OCI-M2 (cell line): ENCODE measurements around the gene PDXDC1.
"Not testable (repeated sequence)": the region's sequence is repeated elsewhere in the genome, so short reads cannot be mapped to it uniquely, and the experiment has no call there.

Experiments used
- DNase-seq: peaks from one replicate; lab custom pipeline; 2025; ENCODE audit not compliant: unreplicated experiment; lab: John Stamatoyannopoulos, UW

Gene PDXDC1

GRCh38 chr16:15034266-15035162 is 59.7 kb downstream of the PDXDC1 start:
- no peak for DNase-seq

- no peak for DNase-seq
Measured at GRCh38 chr16:15035163-15035729, 60.4 kb downstream of the PDXDC1 start.

- DNase-seq = no peak
Measured at GRCh38 chr16:15037003-15037402, 62.2 kb downstream of the PDXDC1 start.

- DNase-seq = no peak
Measured at GRCh38 chr16:15037745-15038144, 62.9 kb downstream of the PDXDC1 start.

GRCh38 chr16:15038689-15039088 is 63.9 kb downstream of the PDXDC1 start:
- DNase-seq = no peak

- DNase-seq = no peak
Measured at GRCh38 chr16:15041271-15042004, 66.6 kb downstream of the PDXDC1 start.

- no peak for DNase-seq
Measured at GRCh38 chr16:15043344-15043743, 68.5 kb downstream of the PDXDC1 start.

GRCh38 chr16:15044286-15044685 is 69.5 kb downstream of the PDXDC1 start:
- no peak for DNase-seq

- not testable (repeated sequence) for DNase-seq
Measured at GRCh38 chr16:15045270-15045669, 70.4 kb downstream of the PDXDC1 start.

- DNase-seq = no peak
Measured at GRCh38 chr16:15046692-15047376, 72.0 kb downstream of the PDXDC1 start.

GRCh38 chr16:15049581-15050180 is 74.9 kb downstream of the PDXDC1 start:
- no peak for DNase-seq

GRCh38 chr16:15050440-15050839 is 75.6 kb downstream of the PDXDC1 start:
- not testable (repeated sequence) for DNase-seq

GRCh38 chr16:15051387-15051951 is 76.6 kb downstream of the PDXDC1 start:
- no peak for DNase-seq

- no peak for DNase-seq
Measured at GRCh38 chr16:15052747-15053476, 78.1 kb downstream of the PDXDC1 start.

GRCh38 chr16:15053904-15054303 is 79.1 kb downstream of the PDXDC1 start:
- no peak for DNase-seq

- no peak for DNase-seq
Measured at GRCh38 chr16:15054357-15055140, 79.7 kb downstream of the PDXDC1 start.

GRCh38 chr16:15055141-15056053 is 80.6 kb downstream of the PDXDC1 start:
- no peak for DNase-seq
